CD14-positive monocyte (primary cell): ENCODE data around the gene CCDC150. TPM values are rescaled to one million over a fixed set of nuclear protein-coding genes. Genes with fewer than 3 reads are reported as not detected.

ENCODE experiments used
- DNase-seq, 3 donors: peaks; one replicate each; pipeline ENCODE4 v3.0.0-alpha.2; 2011 to 2022
- H2AFZ ChIP-seq: 2 replicates; pipeline ENCODE4 v1.6.0; 2012; ENCODE audit warnings: mild to moderate bottlenecking, low read depth, low read length, inconsistent platforms; ENCODE audit not compliant: insufficient read depth, poor library complexity, severe bottlenecking
- H3K27ac ChIP-seq, 2 donors: 1 replicate in 1 of 2; 2 replicates in 1 of 2; pipeline ENCODE4 v1.5.1; 2012 to 2013; ENCODE audit warnings: low read length in 2 of 2, control low read depth in 1 of 2, inconsistent platforms in 1 of 2, low read depth in 1 of 2, mild to moderate bottlenecking in 1 of 2
- H3K27me3 ChIP-seq, 2 donors: one replicate each; pipeline versions ENCODE4 v1.6.0 to v1.6.1; 2011 to 2013; ENCODE audit warnings: low read length in 2 of 2; ENCODE audit not compliant: control insufficient read depth in 2 of 2, insufficient read depth in 2 of 2
- H3K36me3 ChIP-seq, 2 donors: replicated peaks in 1 of 2; 1 replicate in 1 of 2; 2 replicates in 1 of 2; pipeline versions ENCODE4 v1.5.1 to v1.6.1; 2012 to 2013; ENCODE audit warnings: low read length in 2 of 2, control low read depth in 1 of 2, inconsistent platforms in 1 of 2, mild to moderate bottlenecking in 1 of 2; ENCODE audit not compliant: insufficient read depth in 2 of 2, control insufficient read depth in 1 of 2
- H3K4me1 ChIP-seq, 2 donors: 1 replicate in 1 of 2; 2 replicates in 1 of 2; pipeline versions ENCODE4 v1.5.1 to v1.6.1; 2012 to 2013; ENCODE audit warnings: low read length in 2 of 2, control low read depth in 1 of 2, inconsistent platforms in 1 of 2, mild to moderate bottlenecking in 1 of 2, moderate library complexity in 1 of 2; ENCODE audit not compliant: insufficient read depth in 2 of 2, control insufficient read depth in 1 of 2
- H3K4me2 ChIP-seq: replicated peaks from 2 replicates; pipeline ENCODE3; 2012; ENCODE audit warnings: low read length, moderate library complexity, mild to moderate bottlenecking; ENCODE audit not compliant: poor library complexity, severe bottlenecking; ENCODE audit errors: extremely low read depth
- H3K4me3 ChIP-seq, 3 experiments: fragments of 200-600 bp in 1 of 3; sonication (generic) in 1 of 3; replicated peaks in 1 of 3; 1 replicate in 2 of 3; 2 replicates in 1 of 3; pipeline ENCODE4 v1.5.1; 2011 to 2013; ENCODE audit warnings: low read length in 3 of 3, mild to moderate bottlenecking in 3 of 3, control low read depth in 2 of 3, low read depth in 2 of 3, inconsistent platforms in 1 of 3, moderate library complexity in 1 of 3
- H3K79me2 ChIP-seq: 2 replicates; pipeline ENCODE4 v1.6.0; 2012; ENCODE audit warnings: mild to moderate bottlenecking, control low read depth, inconsistent platforms, low read length, moderate library complexity; ENCODE audit not compliant: insufficient read depth
- H3K9ac ChIP-seq: 2 replicates; pipeline ENCODE4 v1.6.0; 2017; ENCODE audit warnings: low read length, mild to moderate bottlenecking; ENCODE audit not compliant: insufficient read depth, poor library complexity, severe bottlenecking
- H3K9me3 ChIP-seq, 2 donors: replicated peaks in 1 of 2; 1 replicate in 1 of 2; 2 replicates in 1 of 2; pipeline versions ENCODE4 v1.5.1 to v1.6.1; 2012 to 2013; ENCODE audit warnings: low read length in 2 of 2, control low read depth in 1 of 2; ENCODE audit not compliant: control insufficient read depth in 1 of 2, insufficient read depth in 1 of 2
- H4K20me1 ChIP-seq: 2 replicates; pipeline ENCODE4 v1.6.0; 2012; ENCODE audit warnings: mild to moderate bottlenecking, low read length, control low read depth, moderate library complexity; ENCODE audit not compliant: insufficient read depth
- H3K27ac Mint-ChIP-seq, 7 donors: one replicate each; pipeline ENCODE4 v1.8.0; 2020; ENCODE audit warnings: mild to moderate bottlenecking in 7 of 7, mixed read lengths in 7 of 7, moderate library complexity in 6 of 7, inconsistent platforms in 2 of 7
- H3K27me3 Mint-ChIP-seq, 3 donors: one replicate each; pipeline ENCODE4 v1.8.0; 2021 to 2022; ENCODE audit warnings: low read depth in 3 of 3, mild to moderate bottlenecking in 3 of 3, mixed read lengths in 3 of 3, moderate library complexity in 3 of 3, inconsistent platforms in 1 of 3
- H3K36me3 Mint-ChIP-seq, 2 donors: one replicate each; pipeline ENCODE4 v1.8.0; 2020; ENCODE audit warnings: mixed read lengths in 2 of 2, inconsistent platforms in 1 of 2, mild to moderate bottlenecking in 1 of 2
- H3K4me1 Mint-ChIP-seq: one replicate; pipeline ENCODE4 v1.8.0; 2020; ENCODE audit warnings: mild to moderate bottlenecking, mixed read lengths
- H3K4me3 Mint-ChIP-seq, 2 donors: one replicate each; pipeline ENCODE4 v1.8.0; 2020; ENCODE audit warnings: mild to moderate bottlenecking in 2 of 2, mixed read lengths in 2 of 2, moderate library complexity in 1 of 2
- H3K9me3 Mint-ChIP-seq, 7 donors: one replicate each; pipeline ENCODE4 v1.8.0; 2020 to 2022; ENCODE audit warnings: mixed read lengths in 7 of 7, mild to moderate bottlenecking in 6 of 7, moderate library complexity in 6 of 7, inconsistent platforms in 2 of 7
- CTCF ChIP-seq: fragments of 200-600 bp; IDR thresholded peaks from one replicate; pipeline ENCODE4 v1.8.0; 2022; ENCODE audit warnings: antibody characterized with exemption, mild to moderate bottlenecking
- WGBS: methylation state at CpG from one replicate; pipeline ENCODE4 v1.1.5; 2013; ENCODE audit warnings: missing lambda C conversion rate; ENCODE audit not compliant: insufficient coverage; 5-methylcytosine and 5-hydroxymethylcytosine counted together
- intact Hi-C, 2 donors: fragments of 100-400 bp; cut with micrococcal nuclease; formaldehyde crosslinking; loops; one replicate each; pipeline versions ENCODE4 v1.15.0 to v1.15.1; 2023
- polyA plus RNA-seq, 3 donors: library from polyadenylated mRNA; depleted of rRNA in 1 of 3; unstranded in 2 of 3; stranded (reverse) in 1 of 3; fragments of 300-500 nt in 2 of 3; fragments of >200 nt in 1 of 3; fragmentation: Illumina TruSeq in 2 of 3; gene quantifications; 1 replicate in 2 of 3; 2 replicates in 1 of 3; pipeline ENCODE4 v1.2.3, GENCODE V29; 2012 to 2021

The CCDC150 gene
- polyA plus RNA-seq, 3 donors, result 0.09 TPM; not detected in 2

- H3K79me2 ChIP-seq, result no peaks in the 10 kb centered on the region
- H2AFZ ChIP-seq, result peak overlapping the region; percentile 24
- no peak overlapping the region for H3K4me2 ChIP-seq
- peaks cover 11 to 23% of the 10 kb centered on the region in 2 donors for H3K36me3 Mint-ChIP-seq
- H3K9me3 Mint-ChIP-seq, result no peaks in the 10 kb centered on the region
- H3K27me3 ChIP-seq, result no peaks in the 10 kb centered on the region
- no peak for TF ChIP-seq CTCF
- no peaks in the 10 kb centered on the region for H3K4me1 ChIP-seq
- H3K4me1 Mint-ChIP-seq, result peaks cover 5% of the 10 kb centered on the region
- H4K20me1 ChIP-seq, result no peaks in the 10 kb centered on the region
- DNase-seq, result no peak
- H3K9ac ChIP-seq, result no peak overlapping the region
- H3K27ac Mint-ChIP-seq, result no peak overlapping the region
- no peak overlapping the region for H3K4me3 Mint-ChIP-seq
- 42% methylated on average over 4 of the region's 6 CpGs for WGBS
- H3K27me3 Mint-ChIP-seq, result no peaks in the 10 kb centered on the region
- H3K4me3 ChIP-seq, result no peak overlapping the region
- intact Hi-C loops, result no loop called here
- H3K27ac ChIP-seq, result no peak overlapping the region
- peaks cover 0 to 5% of the 10 kb centered on the region in 2 donors for H3K36me3 ChIP-seq
- H3K9me3 ChIP-seq, result no peaks in the 10 kb centered on the region
Observed at GRCh38 chr2:196718419-196719109, 79.0 kb downstream of the CCDC150 start.

DNA sequence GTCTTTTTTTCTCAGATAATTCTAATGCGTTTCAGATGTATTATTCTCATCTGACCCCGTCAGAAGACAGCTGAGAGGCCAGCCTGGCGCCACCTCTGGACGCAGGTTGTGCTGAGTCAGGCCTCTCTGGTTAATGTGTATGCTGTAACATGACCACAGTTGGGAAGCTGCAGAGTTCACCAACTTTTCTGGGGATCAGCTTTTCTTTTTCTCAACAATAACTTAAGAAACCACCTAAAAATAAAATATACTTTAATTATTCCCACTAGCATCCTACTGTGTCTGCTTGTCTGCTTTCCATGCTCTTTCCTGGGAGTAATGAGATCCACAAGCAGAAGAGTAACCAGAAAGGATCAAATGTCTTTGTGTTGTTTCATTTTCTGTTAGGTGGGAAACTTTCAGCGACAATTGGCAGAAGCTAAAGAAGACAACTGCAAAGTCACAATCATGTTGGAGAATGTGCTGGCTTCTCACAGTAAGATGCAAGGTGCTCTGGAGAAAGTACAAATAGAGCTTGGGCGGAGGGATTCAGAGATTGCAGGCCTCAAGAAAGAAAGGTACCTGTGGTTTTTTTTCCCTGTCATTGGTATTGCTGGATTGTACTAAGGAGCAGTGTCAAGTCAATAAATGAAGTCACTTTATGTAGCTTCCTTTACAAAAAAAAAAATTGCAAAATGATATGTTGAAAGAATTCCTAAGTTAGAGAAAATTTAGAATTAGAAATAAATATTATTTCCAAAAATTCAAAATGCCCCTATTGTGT, 79.8 kb downstream of the CCDC150 start:
- intact Hi-C loops, result no loop called here
- H3K36me3 ChIP-seq, result peaks cover 0 to 5% of the 10 kb centered on the region in 2 donors

More for the DNA sequence above, 79.8 kb downstream of the CCDC150 start:
- no peak overlapping the region for H3K4me2 ChIP-seq
- Mint-ChIP-seq H3K9me3 (no peaks in the 10 kb centered on the region), H3K4me1 (peaks cover 5% of the 10 kb centered on the region), H3K36me3 (peaks cover 17 to 26% of the 10 kb centered on the region in 2 donors), H3K27ac (peak overlapping the region in 1 of 7 donors; percentile 10), H3K27me3 (no peaks in the 10 kb centered on the region), H3K4me3 (no peak overlapping the region)
- no peak overlapping the region for H3K27ac ChIP-seq
- H4K20me1 ChIP-seq, result no peaks in the 10 kb centered on the region
- no peaks in the 10 kb centered on the region for H3K9me3 ChIP-seq
- H3K27me3 ChIP-seq, result no peaks in the 10 kb centered on the region
- no peak for TF ChIP-seq CTCF
- peak overlapping the region; percentile 24 for H2AFZ ChIP-seq
- no peaks in the 10 kb centered on the region for H3K4me1 ChIP-seq
- no peak overlapping the region for H3K4me3 ChIP-seq
- WGBS, result 38% methylated on average over 5 of the region's 6 CpGs
- H3K79me2 ChIP-seq, result no peaks in the 10 kb centered on the region
- no peak for DNase-seq
- H3K9ac ChIP-seq, result no peak overlapping the region
